ENCODE results near the gene HAGH.
"Not testable (repeated sequence)": the region's sequence is repeated elsewhere in the genome, so short reads cannot be mapped to it uniquely, and the experiment has no call there.

The HAGH gene

DNA sequence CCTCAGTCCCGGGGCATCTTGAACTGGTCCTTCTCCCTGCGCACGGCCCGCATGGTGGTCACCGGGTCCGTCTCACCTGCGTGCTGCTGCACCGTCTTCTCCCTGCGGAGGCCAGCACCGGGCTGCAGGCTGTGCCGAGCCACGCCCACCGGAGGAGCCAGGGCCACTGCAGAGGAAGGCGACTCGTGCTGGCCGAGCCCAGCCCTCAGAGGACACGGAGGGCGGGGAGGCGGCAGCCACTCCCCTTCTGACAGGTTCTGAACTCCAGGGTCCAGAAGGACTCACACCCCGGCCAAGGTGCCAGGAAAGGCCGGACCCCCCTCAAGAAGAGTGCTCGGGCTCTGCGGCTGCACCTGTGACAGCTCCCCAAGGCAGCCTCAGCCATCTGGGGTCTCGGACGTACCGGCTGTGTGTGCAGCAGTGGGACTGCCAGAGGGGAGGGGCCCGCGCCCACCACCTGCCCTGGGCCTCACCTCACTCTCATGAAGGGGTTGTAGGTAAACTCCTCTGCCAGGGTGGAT, 17.3 kb downstream of the HAGH start:
- no peak overlapping the region for H3K4me3 ChIP-seq (ENCODE audit: low read length)
- no peak for TF ChIP-seq ZNF274 (IDR thresholded peaks at IDR 0.05; ENCODE audit: low read depth, low read length)

DNA sequence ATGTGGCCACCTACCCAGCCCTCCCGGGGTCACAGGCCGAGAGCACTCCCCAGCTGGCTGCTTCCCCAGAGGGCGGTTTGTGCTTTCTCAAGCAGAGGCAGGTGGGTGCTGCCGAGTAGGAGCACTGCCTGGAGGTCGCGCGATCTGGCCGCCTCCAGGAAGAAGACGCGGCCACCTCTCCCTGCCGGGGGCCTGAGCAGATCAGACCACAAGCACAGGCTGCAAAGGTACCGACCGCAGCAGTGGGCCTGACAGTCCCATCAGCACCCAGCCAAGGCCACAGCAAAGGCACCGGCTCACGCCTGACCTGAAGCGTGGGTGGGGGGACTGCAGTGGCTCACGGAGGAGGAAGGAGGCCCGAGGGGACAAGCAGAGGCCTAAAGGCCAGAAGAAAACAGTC, 17.9 kb downstream of the HAGH start:
- H3K4me3 ChIP-seq (ENCODE audit: low read length): no peak overlapping the region
- TF ChIP-seq ZNF274 (IDR thresholded peaks at IDR 0.05; ENCODE audit: low read depth, low read length): no peak

DNA sequence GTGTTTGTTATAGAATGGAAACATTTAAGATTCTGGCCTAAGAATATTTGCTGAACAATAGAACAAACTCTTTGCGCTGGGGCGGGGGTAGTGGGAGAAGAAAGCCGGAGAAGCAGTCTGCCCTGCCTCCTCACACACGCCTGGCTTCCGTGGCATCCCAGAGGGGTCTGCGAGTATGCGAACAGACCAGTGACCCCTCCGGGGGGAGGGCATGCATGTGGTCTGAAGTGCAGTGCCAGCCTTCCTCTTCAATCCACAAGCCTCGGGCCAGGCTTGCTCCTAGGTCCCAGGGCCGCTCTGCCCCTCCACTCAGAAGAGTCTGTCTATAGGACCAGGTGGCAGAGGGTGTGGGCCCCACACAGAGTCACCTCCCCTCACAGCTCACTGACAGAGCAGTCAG, 19.0 kb downstream of the HAGH start:
- no peak overlapping the region for H3K4me3 ChIP-seq (ENCODE audit: low read length)
- TF ChIP-seq ZNF274 (IDR thresholded peaks at IDR 0.05; ENCODE audit: low read depth, low read length): no peak

DNA sequence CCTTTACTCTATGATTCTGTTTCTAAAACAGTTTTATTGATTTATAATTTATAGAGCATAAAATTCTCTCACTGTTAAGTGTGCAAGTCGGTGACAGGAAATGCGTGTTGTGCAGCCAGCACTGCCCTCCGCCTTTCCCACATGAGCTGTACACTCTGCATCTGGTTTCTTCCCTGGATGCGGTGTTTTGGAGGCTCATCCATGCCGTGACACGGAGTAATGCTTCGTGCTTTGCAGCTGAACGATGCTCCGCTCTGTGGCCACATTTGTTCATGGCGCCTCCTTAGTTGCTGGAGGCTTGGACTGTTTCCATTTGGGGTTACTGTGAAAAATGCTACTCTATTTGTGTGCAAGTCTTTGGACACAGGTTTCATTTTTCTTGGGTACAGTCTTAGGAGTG, 25.9 kb downstream of the HAGH start:
- no peak for TF ChIP-seq ZNF274 (IDR thresholded peaks at IDR 0.05; ENCODE audit: low read depth, low read length)
- no peak overlapping the region for H3K4me3 ChIP-seq (ENCODE audit: low read length)

DNA sequence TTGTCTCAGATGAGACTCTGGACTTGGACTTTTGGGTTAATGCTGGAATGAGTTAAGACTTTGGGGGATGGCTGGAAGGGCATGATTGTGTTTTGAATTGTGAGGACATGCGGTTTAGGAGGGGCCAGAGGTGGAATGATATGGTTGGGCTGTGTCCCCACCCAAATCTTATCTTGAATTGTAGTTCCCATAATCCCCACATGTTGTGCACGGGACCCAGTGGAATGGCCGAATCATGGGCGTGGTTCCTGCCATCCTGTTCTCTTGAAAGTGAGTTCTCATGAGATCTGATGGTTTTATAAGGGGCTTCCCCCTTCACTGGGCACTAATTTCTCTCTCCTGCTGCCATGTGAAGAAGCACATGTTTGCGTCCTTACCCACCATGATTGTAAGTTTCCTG, 27.4 kb downstream of the HAGH start:
- H3K4me3 ChIP-seq (ENCODE audit: low read length): not testable (repeated sequence)

DNA sequence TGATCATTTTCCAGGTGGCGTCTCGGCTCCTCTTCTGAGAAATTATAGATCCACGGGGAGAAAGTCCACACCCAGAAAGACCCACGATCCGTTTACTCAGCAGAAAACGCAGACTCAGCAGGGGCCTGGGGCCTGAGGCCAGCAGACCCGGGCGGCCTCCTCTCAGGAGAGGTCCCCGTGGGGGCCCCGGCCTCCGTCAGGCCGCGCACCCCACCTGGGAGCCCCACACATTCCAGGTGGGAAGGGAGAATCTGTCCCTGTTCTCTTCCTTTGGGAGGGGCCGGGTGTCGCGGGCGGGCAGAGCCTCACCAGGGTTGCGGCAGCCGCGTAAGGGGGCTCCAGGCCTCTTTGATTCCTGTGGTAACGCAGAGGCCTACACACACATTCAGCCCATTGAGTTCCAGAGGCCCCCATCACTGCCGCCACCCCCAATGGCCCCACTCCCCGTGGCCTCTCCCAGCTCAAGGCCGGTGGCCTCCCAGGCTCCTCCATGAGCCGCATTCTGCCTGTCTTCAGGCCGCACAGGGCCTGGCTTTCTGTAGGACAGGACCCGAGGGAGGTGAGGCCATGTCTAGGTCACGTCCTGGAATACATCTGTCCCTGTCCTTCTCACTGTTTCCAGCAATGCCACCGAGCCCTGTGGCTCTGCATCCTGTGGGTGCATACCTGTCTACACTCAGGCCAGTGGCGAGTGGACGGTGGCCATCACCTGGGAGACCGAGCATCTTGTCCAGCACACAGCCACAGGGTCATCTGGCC, 31.5 kb downstream of the HAGH start:
- TF ChIP-seq ZNF274 (IDR thresholded peaks at IDR 0.05; ENCODE audit: low read depth, low read length): no peak
- H3K4me3 ChIP-seq (ENCODE audit: low read length): no peak overlapping the region

DNA sequence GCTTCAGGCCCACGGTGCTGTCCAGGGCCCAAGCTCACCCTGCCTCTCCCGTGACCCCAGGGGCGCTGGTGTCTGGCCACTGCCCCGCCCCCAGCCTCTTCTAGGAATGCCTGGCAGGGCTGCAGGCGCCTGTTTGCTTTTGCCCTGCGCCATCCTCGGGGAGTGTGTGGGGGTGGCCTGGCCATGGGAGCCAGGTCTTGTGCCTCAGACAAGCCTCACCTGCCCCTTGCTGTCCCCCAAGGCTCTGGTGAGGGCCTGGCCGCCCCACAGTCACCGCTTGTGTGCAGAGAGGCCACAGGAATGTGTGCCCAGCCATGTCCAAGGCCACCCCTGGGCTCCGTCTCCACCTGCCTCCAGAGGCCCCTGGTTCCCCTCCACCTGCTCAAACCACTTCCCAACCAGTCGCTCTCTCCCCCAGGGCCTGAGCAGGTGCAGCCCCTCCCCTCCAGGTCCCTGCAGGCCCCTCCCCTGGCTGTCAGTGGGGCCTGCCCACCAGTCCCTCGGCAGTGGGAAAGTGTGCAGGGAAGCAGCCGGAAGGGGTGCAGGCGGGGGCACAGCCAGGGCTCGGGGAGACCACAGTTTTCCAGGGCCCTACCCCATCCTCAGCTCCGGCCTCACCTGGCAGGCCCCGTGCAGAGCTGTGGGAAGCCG, 32.3 kb downstream of the HAGH start:
- no peak overlapping the region for H3K4me3 ChIP-seq (ENCODE audit: low read length)
- TF ChIP-seq ZNF274 (IDR thresholded peaks at IDR 0.05; ENCODE audit: low read depth, low read length): no peak

DNA sequence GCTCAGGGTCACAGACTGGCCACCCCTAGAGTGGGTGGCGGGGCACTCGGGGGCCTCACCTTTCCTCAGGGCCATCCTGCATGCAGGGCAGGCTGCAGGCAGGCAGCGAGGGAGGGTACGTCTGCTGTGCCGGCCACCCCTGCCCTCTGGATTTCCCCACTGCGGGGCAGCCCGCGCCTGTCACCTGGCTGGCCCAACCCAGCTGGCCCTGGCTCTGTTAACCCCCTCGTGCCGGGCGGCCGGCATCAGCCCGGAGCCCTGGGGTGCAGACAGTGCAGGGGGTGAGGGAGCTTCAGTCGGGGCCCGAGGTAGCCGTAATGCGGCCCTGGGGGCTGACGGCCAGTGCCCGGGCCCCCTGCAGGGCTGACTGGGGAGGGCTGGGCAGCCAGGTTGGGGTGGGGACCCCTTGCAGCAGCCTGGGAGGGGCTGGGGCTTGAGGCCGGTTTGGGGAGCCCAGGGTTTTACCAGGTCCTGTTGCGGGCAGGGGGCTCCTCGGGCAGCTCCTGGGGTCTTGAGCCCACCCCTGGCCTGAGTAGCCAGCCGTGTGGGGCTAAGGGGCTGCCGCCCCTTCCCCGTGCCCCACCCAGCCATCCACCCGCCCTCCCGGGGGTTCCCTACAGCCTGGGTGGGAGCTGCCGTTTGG, 32.9 kb downstream of the HAGH start, which contains the start of gene IGFALS:
IGFALS (minus strand) TSS at position 128 of the 643 bp plus-strand sequence; CDS start at position 75, 53 bp downstream.
- H3K4me3 ChIP-seq (ENCODE audit: low read length): no peak within 1 kb of the TSS
- no peak for TF ChIP-seq ZNF274 (IDR thresholded peaks at IDR 0.05; ENCODE audit: low read depth, low read length)

DNA sequence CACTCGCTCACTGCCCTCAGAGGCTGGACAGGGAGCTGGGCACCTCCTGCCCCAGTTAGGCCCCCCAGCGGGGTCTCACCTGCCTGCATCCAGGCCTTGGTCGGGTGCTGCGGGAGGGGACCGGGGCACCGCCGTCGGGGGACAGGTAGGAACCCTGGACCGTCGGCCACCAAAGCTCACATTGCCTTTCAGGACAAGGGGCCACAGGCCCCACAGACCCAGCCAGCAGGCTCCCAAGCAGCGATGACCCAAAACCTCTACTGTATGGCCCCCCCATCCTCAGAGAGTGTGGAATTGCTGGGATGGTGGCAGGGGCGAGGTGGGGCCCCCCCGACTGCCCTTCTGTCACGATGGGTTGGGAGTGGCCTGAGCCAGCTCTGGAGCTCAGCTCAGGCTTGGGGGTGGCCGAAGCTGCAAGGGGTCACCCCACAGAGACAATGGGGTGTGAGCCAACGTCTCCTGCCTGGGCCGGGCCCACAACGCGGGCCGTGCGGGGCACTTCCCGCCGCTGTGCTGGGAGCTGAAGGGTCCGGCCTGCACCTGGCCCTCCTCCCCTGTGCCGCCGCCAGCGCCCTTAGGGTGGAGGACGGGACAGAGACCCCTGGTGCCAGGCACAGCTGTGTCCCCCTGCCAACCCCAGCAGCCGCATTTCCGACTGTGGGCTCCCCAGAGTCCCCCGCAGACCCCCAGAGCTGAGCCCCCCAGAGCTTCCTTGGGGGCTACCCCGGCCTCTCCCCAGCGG, 33.6 kb downstream of the HAGH start:
- no peak for TF ChIP-seq ZNF274 (IDR thresholded peaks at IDR 0.05; ENCODE audit: low read depth, low read length)
- no peak overlapping the region for H3K4me3 ChIP-seq (ENCODE audit: low read length)

DNA sequence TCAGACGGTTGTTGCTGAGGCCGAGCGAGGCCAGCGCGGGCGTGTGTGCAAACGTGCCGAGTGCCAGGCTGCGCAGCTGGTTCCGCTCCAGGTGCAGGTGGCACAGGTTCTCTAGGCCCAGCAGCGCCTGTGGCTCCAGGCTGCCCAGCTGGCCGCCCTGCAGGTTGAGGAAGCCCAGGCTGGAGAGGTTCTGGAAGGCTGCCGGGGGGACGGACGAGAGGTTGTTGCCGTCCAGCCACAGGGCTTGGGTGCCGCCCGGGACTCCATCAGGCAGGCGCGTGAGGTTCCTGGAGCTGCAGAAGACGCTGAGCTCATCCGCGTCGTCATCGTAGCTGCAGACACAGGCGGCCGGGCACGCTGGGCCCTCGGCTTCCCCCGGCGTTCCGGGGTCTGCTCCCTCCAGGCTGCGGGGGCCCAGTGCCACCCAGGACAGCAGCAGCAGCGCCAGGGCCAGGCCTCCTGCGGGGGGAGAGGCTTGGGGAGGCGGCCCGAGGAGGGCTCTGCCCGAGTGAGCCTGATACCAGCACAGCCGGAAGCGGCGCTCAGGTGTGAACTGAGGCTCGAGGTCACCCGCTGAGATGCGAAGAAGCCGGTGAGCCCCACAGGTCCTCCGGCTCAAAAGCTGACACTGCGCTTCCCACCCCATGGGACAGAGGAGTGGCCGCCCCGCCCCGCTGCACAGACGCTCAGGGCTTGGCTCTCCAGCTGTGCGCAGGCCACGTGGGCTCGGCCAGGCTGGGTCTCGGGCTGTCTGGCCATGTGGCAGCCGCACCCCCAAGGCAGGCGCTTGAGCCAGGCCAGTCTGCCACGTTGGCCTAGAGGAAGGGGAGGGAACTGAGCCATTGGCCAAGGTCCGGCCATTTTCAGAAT, 34.4 kb downstream of the HAGH start:
- no peak for TF ChIP-seq ZNF274 (IDR thresholded peaks at IDR 0.05; ENCODE audit: low read depth, low read length)
- no peak overlapping the region for H3K4me3 ChIP-seq (ENCODE audit: low read length)

DNA sequence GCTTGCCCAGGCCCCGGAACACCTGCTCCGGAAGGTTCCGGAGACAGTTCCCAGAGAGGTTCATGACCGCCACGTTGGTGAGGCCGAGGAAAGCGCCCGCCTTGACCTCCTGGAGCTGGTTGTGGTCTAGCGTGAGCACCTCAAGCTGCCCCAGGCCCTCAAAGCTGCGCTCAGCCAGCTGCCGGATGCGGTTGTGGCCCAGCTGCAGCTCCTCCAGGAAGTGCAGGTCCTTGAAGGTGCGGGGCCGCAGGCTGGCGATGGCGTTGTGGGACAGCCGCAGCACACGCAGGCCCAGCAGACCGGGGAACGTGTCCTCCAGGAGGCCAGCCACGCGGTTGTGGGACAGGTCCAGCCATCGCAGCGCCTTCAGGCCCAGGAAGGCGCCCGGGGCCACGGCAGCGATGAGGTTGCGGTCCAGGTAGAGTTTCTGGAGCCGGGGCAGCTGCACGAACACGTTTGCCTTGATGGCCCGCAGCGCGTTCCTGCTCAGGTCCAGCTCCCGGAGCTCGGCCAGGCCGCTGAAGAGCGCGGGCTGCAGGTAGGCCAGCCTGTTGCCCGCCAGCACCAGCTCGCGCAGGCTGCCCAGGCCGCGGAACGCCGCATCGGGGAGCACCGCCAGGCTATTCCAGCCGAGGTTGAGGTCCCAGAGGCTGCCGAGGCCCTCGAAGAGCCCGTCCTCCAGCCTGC, 35.2 kb downstream of the HAGH start:
- no peak for TF ChIP-seq ZNF274 (IDR thresholded peaks at IDR 0.05; ENCODE audit: low read depth, low read length)
- no peak overlapping the region for H3K4me3 ChIP-seq (ENCODE audit: low read length)

DNA sequence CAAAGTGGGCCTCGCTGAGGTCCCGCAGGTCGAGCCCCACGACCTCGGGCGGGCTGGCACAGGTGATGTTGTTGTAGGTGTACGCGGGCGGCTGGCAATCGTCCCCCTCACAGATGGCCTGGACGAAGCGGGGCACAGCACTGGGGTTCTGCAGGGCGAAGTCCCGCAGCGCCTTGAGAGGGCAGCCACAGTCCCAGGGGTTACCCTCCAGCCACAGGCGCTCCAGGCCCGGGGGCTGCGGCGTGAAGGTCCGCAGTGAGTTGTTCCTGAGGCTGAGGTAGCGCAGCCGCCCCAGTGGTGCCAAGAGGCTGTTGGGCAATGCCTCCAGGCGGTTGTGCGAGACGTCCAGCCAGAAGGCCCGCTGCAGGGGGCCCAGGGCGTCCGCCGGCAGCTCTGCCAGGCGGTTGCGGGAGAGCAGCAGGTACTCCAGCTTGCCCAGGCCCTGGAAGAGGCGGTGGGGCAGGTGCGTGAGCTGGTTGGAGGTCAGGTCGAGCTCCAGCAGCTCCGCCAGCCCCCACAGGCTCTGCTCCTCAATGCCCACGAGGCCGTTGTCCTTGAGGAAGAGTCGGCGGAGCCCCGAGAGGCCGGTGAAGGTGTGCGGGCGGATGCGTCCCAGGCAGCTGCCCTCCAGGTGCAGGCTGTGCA, 35.9 kb downstream of the HAGH start:
- TF ChIP-seq ZNF274 (IDR thresholded peaks at IDR 0.05; ENCODE audit: low read depth, low read length): no peak
- H3K4me3 ChIP-seq (ENCODE audit: low read length): no peak overlapping the region

Data from GM08714 (cell line).